ENCODE measurements around the gene BLOC1S4.

BLOC1S4 gene

GRCh38 chr4:6699388-6699787, 16.6 kb upstream of the BLOC1S4 start:
- H3K36me3 ChIP-seq (ENCODE audit: insufficient read depth, low read length): peaks cover 6% of the 10 kb centered on the region; the same call in 1 of the 2 replicates
- peaks cover 8% of the 10 kb centered on the region; the same call in 1 of the 2 replicates for H3K4me1 ChIP-seq (ENCODE audit: insufficient read depth, low read length)
- H3K9ac ChIP-seq (ENCODE audit: low read depth, low read length): no peak overlapping the region
- no peaks in the 10 kb centered on the region; the same call in 1 of the 2 replicates for H3K9me3 ChIP-seq (ENCODE audit: control insufficient read depth, insufficient read depth, low read length)

GRCh38 chr4:6699903-6700302, 16.1 kb upstream of the BLOC1S4 start:
- Histone ChIP-seq H3K9ac (ENCODE audit: low read depth, low read length) (no peak overlapping the region), H3K9me3 (ENCODE audit: control insufficient read depth, insufficient read depth, low read length) (no peaks in the 10 kb centered on the region; the same call in 1 of the 2 replicates), H3K36me3 (ENCODE audit: insufficient read depth, low read length) (peaks cover 6% of the 10 kb centered on the region; the same call in 1 of the 2 replicates), H3K4me1 (ENCODE audit: insufficient read depth, low read length) (peaks cover 4% of the 10 kb centered on the region; the same call in 1 of the 2 replicates)

GRCh38 chr4:6701371-6701770, 14.6 kb upstream of the BLOC1S4 start:
- H3K9ac ChIP-seq (ENCODE audit: low read depth, low read length): no peak overlapping the region
- peaks cover 6% of the 10 kb centered on the region; the same call in 1 of the 2 replicates for H3K36me3 ChIP-seq (ENCODE audit: insufficient read depth, low read length)
- H3K9me3 ChIP-seq (ENCODE audit: control insufficient read depth, insufficient read depth, low read length): no peaks in the 10 kb centered on the region; the same call in 1 of the 2 replicates
- H3K4me1 ChIP-seq (ENCODE audit: insufficient read depth, low read length): no peaks in the 10 kb centered on the region

- Histone ChIP-seq H3K9ac (ENCODE audit: low read depth, low read length) (no peak overlapping the region), H3K4me1 (ENCODE audit: insufficient read depth, low read length) (0 out of 2 replicates have a peak, but pooled peaks cover 5% of the 10 kb centered on the region), H3K36me3 (ENCODE audit: insufficient read depth, low read length) (peaks cover 10% of the 10 kb centered on the region), H3K9me3 (ENCODE audit: control insufficient read depth, insufficient read depth, low read length) (no peaks in the 10 kb centered on the region; the same call in 1 of the 2 replicates)
Measured at GRCh38 chr4:6702761-6703160, 13.2 kb upstream of the BLOC1S4 start.

- Histone ChIP-seq H3K9ac (ENCODE audit: low read depth, low read length) (no peak overlapping the region), H3K4me1 (ENCODE audit: insufficient read depth, low read length) (peaks cover 9% of the 10 kb centered on the region; the same call in 1 of the 2 replicates), H3K9me3 (ENCODE audit: control insufficient read depth, insufficient read depth, low read length) (no peaks in the 10 kb centered on the region; the same call in 1 of the 2 replicates), H3K36me3 (ENCODE audit: insufficient read depth, low read length) (peaks cover 10% of the 10 kb centered on the region)
Measured at GRCh38 chr4:6703786-6704185, 12.2 kb upstream of the BLOC1S4 start.

DNA sequence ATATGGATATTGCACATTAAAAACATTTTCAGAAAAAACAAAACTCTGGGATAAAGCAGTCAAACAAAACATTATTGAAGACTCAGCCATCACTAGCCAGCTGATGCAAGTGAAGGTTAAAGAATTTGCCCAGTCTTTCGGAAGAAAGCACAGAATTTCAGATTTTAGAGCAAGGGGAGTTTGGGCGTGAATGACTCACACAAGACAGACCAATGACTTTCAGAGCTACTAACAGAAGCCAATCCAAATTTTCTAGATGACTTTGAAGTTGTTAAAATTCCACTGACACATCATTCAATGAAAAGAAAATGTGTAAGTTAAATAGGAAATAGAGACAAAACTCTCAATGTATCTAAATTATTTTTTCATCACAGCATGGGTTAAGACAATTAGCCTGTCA, 10.3 kb upstream of the BLOC1S4 start:
- Histone ChIP-seq H3K9me3 (ENCODE audit: control insufficient read depth, insufficient read depth, low read length) (no peaks in the 10 kb centered on the region; the same call in 1 of the 2 replicates), H3K36me3 (ENCODE audit: insufficient read depth, low read length) (peaks cover 10% of the 10 kb centered on the region), H3K9ac (ENCODE audit: low read depth, low read length) (no peak overlapping the region), H3K4me1 (ENCODE audit: insufficient read depth, low read length) (peaks cover 9% of the 10 kb centered on the region; the same call in 1 of the 2 replicates)

DNA sequence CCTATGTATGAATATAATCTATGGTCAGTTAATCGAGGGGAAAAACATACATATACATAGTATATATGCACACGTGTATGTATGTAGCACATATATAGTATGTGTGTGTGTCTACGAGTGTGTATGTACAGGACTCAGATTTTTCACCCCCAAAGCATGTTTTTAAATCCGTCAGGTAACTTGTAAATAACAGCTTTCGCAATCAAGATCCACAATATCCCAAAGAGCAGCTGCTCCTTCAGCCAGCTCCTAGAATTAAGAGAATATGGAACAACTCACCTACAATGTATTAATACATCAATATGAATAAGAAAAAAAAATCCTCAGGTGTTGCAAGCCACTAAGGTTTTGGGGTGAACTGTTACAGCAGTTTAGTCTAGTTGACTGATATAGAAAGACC, 9.8 kb upstream of the BLOC1S4 start:
- no peak overlapping the region for H3K9ac ChIP-seq (ENCODE audit: low read depth, low read length)
- H3K36me3 ChIP-seq (ENCODE audit: insufficient read depth, low read length): peaks cover 10% of the 10 kb centered on the region
- peaks cover 9% of the 10 kb centered on the region; the same call in 1 of the 2 replicates for H3K4me1 ChIP-seq (ENCODE audit: insufficient read depth, low read length)
- H3K9me3 ChIP-seq (ENCODE audit: control insufficient read depth, insufficient read depth, low read length): no peaks in the 10 kb centered on the region; the same call in 1 of the 2 replicates

DNA sequence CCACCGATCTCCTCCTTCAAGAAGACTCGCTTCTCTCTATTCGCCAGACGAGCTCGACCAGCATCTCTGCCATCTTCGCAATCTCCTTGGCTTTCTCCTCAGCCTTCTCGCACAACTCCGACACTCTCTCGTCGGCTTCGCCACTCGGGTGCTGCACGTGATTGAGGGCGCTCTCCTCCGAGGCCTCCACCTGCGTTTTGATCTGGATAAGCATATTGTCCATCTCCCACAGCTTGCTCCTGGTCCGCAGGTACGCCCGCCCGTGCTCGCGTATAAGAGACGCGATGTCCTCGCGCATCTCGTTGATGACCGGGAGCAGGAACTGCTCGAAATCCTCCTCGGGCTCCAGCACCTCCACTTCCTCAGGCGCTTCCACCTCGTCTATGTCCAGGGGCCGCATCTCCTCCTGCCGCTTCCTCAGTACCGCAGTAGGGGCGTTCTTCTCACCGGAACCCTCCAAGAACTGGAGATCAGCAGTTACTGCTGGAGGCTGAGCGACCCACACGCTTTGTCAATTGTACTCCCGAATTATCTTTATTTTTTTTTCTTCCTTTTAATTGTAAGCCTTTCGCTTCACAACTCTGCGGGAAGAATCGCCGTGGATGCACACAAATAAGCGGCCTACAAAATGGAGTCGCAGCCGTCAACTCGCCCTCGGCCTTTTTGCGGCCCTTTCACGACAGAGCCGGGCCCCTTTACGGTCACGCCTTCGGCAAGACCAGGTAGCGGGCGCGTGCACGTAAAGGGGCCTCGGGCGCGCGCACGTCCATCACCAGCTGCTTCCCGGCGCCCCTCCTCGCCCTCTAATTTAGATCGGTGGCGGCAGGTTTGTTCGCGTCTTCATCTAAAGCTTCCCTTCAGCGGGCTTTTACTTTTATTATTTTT, 6.5 kb upstream of the BLOC1S4 start, which contains the start of gene MRFAP1L1:
Gene MRFAP1L1, minus strand, starts transcription at position 636 of the 885 bp plus-strand sequence. Its CDS starts 236 bp downstream, at position 400.
- H3K4me1 ChIP-seq (ENCODE audit: insufficient read depth, low read length): peaks cover 9% of the 10 kb centered on the region; the same call in 1 of the 2 replicates
- H3K36me3 ChIP-seq (ENCODE audit: insufficient read depth, low read length): peaks cover 4% of the 10 kb centered on the region; the same call in 1 of the 2 replicates
- H3K9ac ChIP-seq (ENCODE audit: low read depth, low read length): peak within 1 kb of the TSS; percentile 90
- no peaks in the 10 kb centered on the region for H3K9me3 ChIP-seq (ENCODE audit: control insufficient read depth, insufficient read depth, low read length)

DNA sequence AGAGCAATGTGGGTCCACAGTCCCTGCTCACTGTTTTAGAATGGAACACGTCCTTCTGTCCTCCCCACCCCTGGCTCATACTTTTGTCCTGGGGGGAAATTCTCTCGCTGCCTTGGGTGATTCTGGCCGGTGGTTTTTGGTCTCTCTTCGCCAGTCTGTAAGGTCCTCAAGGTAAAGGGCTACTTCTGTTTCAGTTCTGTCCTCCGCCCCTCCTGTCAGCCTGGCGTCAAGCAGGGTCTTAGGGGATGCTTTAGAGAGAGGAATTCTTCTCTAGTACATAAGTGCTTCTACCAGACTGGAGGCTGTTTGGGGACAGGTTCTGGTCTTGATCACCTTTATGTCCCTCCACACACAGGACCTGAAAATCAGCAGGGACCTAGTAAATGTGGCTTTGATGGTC, 5.7 kb upstream of the BLOC1S4 start:
- Histone ChIP-seq H3K36me3 (ENCODE audit: insufficient read depth, low read length) (peaks cover 4% of the 10 kb centered on the region; the same call in 1 of the 2 replicates), H3K4me1 (ENCODE audit: insufficient read depth, low read length) (peaks cover 9% of the 10 kb centered on the region; the same call in 1 of the 2 replicates), H3K9me3 (ENCODE audit: control insufficient read depth, insufficient read depth, low read length) (no peaks in the 10 kb centered on the region), H3K9ac (ENCODE audit: low read depth, low read length) (peak overlapping the region; percentile 90)

DNA sequence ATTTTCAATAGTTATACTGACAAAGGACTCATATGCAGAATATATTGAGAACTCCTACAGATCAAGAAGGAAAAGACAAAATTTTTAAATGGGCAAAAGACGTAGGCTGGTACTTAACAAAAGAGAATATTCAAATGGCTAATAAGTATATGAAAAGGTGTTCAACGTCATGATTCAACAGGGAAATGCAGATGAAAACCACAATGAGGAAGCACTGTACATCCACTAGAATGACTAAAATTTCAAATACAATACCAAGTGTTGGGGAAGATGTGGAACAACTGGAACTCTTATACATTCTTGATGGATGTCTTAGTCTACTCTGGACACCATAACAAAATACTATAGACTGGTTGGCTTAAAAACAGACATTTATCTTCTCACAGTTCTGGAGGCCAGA, 5.0 kb upstream of the BLOC1S4 start:
- Histone ChIP-seq H3K9me3 (ENCODE audit: control insufficient read depth, insufficient read depth, low read length) (no peaks in the 10 kb centered on the region), H3K4me1 (ENCODE audit: insufficient read depth, low read length) (peaks cover 9% of the 10 kb centered on the region; the same call in 1 of the 2 replicates), H3K9ac (ENCODE audit: low read depth, low read length) (no peak overlapping the region)

GRCh38 chr4:6714954-6715353, 1.0 kb upstream of the BLOC1S4 start:
- H3K36me3 ChIP-seq (ENCODE audit: insufficient read depth, low read length): no peaks in the 10 kb centered on the region
- no peaks in the 10 kb centered on the region for H3K9me3 ChIP-seq (ENCODE audit: control insufficient read depth, insufficient read depth, low read length)
- H3K4me1 ChIP-seq (ENCODE audit: insufficient read depth, low read length): no peaks in the 10 kb centered on the region
- no peak overlapping the region for H3K9ac ChIP-seq (ENCODE audit: low read depth, low read length)

More for the DNA sequence above, 5.0 kb upstream of the BLOC1S4 start:
- H3K36me3 ChIP-seq (ENCODE audit: insufficient read depth, low read length): peaks cover 4% of the 10 kb centered on the region; the same call in 1 of the 2 replicates

DNA sequence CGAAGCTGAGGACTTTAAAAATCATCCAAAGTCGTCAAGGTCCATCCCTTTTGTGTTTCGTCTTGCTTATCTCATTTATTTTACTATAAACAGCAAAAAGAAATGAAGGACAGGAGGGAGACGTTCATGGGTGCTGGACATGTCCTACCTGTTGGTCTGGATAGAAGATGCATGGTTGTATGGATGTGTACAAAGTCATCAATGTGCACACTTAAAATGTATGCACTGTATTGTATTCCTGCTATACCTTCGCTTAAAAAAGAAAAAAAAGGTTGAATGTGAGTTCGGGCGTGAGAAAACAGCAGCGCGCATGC, 313 bp upstream of the BLOC1S4 start:
- H3K9ac ChIP-seq (ENCODE audit: low read depth, low read length): peak overlapping the region; percentile 84

GRCh38 chr4:6716958-6717655, 1.1 kb downstream of the BLOC1S4 start:
- Histone ChIP-seq H3K4me1 (ENCODE audit: insufficient read depth, low read length) (no peaks in the 10 kb centered on the region), H3K9ac (ENCODE audit: low read depth, low read length) (peak overlapping the region; percentile 84), H3K36me3 (ENCODE audit: insufficient read depth, low read length) (no peaks in the 10 kb centered on the region), H3K9me3 (ENCODE audit: control insufficient read depth, insufficient read depth, low read length) (no peaks in the 10 kb centered on the region)

More for the DNA sequence above, 313 bp upstream of the BLOC1S4 start:
- no peaks in the 10 kb centered on the region for H3K4me1 ChIP-seq (ENCODE audit: insufficient read depth, low read length)
- H3K36me3 ChIP-seq (ENCODE audit: insufficient read depth, low read length): no peaks in the 10 kb centered on the region
- no peaks in the 10 kb centered on the region for H3K9me3 ChIP-seq (ENCODE audit: control insufficient read depth, insufficient read depth, low read length)

- no peaks in the 10 kb centered on the region for H3K4me1 ChIP-seq (ENCODE audit: insufficient read depth, low read length)
- no peaks in the 10 kb centered on the region for H3K9me3 ChIP-seq (ENCODE audit: control insufficient read depth, insufficient read depth, low read length)
- no peaks in the 10 kb centered on the region for H3K36me3 ChIP-seq (ENCODE audit: insufficient read depth, low read length)
- no peak overlapping the region for H3K9ac ChIP-seq (ENCODE audit: low read depth, low read length)
Measured at GRCh38 chr4:6718932-6719610, 3.1 kb downstream of the BLOC1S4 start.
